Sciatic nerve (tissue), 2 donors: ENCODE measurements around the gene SCGB3A1. TPM values are rescaled to one million over a fixed set of nuclear protein-coding genes. Genes with fewer than 3 reads are reported as not detected.
A peak's percentile ranks its signal among the peaks of the same experiment; 100 is the strongest.

ENCODE experiments used
- ATAC-seq: fragments of 200-7000 bp; cut with Tn5 transposase; one replicate; pipeline ENCODE4 v1.9.1; 2020; ENCODE audit warnings: mild to moderate bottlenecking, moderate library complexity
- DNase-seq: peaks from one replicate; pipeline ENCODE4 v3.0.0-alpha.2; 2020; ENCODE audit warnings: low spot score
- intact Hi-C: fragments of 100-400 bp; cut with DNase I; formaldehyde crosslinking; loops from one replicate; pipeline ENCODE4 v1.14.2; 2022
- total RNA-seq: library from RNA; stranded (reverse); fragmentation: NEBNext Ultra II Directional; extraction: Animal tissue kit (Norgen Biotek cat#: 25700); gene quantifications from one replicate; pipeline ENCODE4 v1.2.1, GENCODE V29; 2021
- donor health status: DM: no; HTN: no; CAD: no.
- donor health status: DM: no; HTN: no; CAD: no.

Gene SCGB3A1
- total RNA-seq, 1 donor from 2014 or later = not detected

DNA sequence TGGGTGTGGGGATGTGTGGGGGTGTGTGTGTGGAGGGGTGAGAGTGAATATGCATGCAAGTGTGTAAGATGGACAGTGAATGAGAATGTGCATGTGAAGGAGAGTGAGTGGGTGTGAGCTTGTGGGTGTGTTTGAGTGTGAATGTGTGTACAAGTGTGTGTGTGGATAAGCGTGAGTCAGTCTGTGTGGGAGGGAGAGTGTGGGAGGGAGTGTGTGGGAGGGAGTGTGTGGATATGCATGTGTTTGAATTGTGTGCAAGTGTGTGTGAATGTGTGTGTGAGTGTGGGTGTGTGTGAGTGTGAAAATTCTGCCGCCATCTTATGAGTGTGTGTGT, 3.7 kb upstream of the SCGB3A1 start:
- no peak for DNase-seq
- intact Hi-C loops = no loop called here
- ATAC-seq = no peak

DNA sequence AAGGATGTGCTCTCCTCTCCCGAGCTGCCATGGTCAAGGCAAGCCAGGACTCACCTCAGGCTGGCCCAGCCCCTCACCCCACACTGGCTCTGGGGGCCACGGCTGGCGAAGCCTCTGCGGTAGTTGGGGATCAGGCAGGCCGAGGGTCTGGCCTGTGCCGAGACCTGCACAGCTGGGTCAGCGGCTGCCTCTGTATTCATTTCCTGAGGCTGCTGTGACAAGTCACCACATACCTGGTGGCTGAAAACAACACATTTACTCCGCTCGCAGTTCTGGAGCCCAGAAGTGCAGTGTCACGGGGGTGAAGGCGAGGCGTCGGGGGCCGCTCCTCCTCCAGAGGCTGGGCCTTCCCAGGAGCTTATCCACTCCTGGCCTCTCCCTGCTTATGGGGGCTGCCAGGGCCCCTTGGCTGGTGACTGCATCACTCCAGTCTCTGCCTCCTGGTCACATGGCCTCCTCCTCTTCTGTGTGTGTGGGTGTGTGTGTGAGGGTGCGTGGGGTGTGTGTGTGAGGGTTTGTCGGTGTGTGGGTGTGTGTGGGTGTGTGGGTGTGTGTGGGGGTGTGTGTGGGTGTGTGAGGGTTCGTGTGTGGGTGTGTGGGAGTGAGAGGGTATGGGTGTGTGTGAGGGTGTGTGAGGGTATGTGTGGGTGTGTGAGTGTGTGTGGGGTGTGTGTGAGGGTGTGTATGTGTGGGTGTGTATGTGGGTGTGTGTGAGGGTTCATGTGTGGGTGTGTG, 3.2 kb upstream of the SCGB3A1 start:
- DNase-seq = peak; percentile 32
- intact Hi-C loops = no loop called here
- ATAC-seq = no peak

DNA sequence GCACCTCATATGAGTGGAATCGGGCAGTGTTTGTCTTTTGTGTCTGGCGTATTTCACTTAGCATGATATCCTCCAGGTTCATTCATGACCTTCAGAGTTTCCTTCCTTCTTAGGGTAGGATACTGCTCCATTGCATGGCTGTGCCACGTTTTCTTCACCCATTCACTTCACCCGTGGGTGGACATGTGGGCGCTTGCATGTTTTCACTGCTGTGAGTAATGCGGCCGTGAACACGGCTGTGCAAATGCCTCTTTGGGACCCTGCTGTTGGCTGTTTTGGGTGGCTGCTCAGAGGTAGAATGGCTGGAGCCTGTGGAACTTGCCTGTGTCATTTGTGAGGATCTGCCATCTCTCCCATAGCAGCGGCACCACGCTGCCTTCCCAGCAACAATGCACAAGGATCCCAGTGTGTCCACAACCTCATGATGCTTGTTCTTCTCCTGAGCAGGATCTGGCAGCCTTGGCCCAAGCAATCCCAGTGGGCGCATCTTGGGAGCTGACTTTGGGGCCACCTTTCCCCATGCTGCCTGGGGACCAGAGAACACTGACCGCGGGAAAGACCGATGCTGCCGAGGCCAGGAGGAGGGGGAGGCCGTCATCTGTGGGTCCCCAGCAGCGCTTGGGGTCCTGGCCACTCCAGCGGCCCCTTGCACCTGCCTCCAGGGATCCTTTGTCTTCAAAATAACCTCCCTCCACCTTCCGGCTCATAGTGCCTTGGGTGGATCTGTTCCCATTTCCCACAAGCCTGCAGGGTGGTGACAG, 2.3 kb upstream of the SCGB3A1 start:
- intact Hi-C loops = no loop called here
- peak; percentile 21 for DNase-seq
- ATAC-seq = no peak

DNA sequence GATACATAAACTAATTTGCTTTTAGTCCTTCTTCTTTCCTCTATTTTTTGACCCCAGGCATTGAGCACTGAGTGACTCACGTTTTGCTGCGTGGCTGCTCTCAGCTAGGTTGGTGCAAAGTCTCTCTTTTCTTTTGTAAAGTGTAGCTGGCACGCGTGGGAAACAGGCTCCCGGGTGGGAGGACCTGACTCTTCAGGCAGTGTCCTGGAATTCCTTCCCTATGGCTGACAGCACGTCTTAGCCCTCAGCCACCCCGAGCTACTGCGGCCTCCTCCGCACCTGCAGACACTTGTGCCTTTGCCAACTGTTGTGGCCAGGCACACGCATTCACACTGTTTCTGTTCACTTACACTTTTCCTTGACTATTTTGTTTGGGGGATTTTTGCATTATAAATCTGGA, 877 bp upstream of the SCGB3A1 start:
- intact Hi-C loops = no loop called here
- no peak for ATAC-seq
- DNase-seq = peak; percentile 36

DNA sequence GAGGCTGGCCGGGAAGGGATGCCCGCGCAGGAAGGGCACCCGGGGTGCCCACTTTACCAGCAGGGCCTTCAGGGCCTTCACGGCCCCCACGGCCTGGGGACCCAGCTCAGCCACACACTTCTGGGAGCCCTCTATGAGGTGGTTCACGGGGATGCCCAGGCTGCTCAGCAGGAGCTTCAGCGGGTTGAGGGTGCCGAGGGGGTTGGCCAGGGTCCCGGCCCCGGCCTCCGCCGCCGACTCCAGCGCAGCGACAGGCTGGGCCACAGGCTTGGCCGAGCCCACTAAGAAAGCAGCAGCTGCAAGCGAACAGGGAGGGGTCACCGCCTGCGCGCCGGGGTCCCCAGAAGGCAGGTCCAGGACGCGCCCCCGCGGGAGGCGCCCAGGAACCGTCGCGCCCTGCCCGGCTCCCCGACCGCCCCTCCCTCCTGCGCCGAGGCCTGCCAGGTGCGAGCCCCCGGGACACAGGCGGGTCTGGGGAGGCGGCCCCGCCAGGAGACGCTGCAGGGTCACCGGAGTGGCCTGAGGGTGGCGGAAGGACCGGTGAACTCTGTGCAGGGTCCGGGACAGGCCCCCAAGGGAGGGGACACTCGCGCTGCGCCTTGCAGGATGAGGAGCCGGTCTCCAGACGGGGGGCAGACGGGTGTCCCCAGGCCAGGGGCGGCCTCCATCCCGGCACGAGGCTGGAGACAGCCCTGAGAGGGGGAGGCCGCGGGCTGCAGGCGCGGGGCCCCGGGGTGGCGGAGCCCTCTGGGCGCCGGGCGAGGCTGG, 572 bp downstream of the SCGB3A1 start:
- no peak for ATAC-seq
- DNase-seq = peak; percentile 41
- intact Hi-C loops = no loop called here

DNA sequence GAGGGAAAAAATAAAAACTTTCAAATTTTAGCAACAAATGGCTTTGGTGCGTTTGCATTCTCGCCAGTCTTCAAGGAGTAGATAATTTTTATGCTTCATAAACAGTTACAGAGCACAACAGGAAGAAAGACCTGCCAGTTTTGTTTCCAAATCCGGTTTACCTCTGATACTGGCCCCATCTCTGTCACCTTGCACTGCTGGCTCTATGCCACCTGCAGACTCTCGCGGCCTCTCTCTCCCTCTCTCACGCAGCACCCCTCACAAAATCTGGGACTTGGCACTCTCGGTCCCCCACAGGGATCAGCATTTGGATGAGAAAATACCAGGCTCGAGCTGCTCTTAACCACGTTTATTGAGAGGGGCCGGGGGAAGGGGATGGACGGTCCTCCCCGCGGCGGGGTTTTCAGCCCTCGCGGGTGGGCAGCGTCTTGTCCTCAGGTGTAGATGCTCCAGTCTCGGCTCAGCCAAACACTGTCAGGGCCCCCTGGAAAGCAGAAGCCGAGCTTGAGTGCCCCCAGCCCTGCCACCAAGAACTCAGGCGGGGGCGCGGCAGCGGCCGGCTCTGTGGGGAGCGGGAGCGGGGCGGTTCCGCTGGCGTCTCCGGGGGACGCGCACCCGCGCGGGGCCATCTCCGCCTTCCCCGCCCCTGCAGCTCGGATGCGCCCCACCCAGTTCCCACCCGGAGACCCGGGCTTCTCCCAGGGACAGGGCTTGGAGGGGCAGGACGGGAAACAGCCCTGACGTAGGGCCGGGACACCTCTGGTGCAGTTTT, 1.3 kb downstream of the SCGB3A1 start:
- DNase-seq (peak; percentile 26), ATAC-seq (no peak)
- intact Hi-C loops = no loop called here

DNA sequence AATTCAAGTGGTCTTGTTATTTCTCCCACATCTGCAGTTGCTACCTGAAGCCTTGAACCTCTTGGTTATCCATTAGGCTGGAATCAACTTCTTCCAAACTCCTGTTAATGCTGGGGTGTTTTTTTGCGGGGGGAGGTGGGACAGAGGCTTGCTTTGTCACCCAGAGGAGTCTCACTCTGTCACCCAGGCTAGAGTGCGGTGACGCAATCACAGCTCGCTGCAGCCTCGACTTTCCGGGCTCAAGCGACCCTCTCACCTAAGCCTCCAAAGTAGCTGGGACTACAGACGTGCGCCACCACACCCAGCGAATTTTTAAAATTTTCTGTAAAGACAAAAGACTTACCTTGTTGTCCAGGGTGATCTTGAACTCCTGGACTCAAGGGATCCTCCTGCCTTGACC, 4.4 kb downstream of the SCGB3A1 start:
- DNase-seq = no peak
- no peak for ATAC-seq
- intact Hi-C loops = no loop called here

DNA sequence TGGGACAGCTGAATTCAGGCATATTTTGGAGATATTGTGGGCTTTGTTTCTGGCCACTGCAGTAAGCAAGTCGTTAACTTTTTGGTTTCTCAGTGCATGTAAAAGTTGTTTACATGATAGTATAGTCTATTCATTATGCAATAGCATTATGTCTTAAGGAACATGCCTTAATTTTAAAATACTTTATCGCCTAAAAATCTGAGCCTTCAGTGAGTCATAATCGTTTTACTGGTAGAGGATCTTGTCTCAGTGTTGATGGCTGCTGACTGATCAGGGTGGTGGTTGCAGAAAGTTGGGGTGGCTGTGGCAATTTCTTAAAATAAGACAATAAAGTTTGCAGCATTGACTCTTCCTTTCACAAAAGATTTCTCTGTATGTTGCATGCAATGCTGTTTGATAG, 5.1 kb downstream of the SCGB3A1 start:
- intact Hi-C loops = no loop called here
- no peak for DNase-seq

DNA sequence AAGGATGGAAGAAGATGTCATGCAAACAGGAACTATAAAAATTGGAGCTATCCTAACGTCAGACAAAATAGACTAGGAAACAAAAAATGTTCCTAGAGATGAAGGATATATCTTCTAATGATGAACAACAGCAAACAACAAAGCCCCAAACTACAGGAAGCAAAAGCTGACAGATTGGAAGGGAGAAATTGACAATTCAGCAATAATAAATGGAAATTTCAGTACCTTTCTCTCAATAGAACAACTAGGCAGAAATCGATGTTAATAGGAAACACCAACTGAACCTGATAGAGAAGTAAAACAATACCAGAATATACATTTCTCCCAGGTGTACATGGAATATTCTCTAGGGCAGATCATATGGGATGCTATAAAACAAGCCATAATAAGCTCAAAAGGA, 7.6 kb downstream of the SCGB3A1 start:
- intact Hi-C loops = no loop called here
- DNase-seq (no peak), ATAC-seq (no peak)

More for the DNA sequence above, 5.1 kb downstream of the SCGB3A1 start:
- no peak for ATAC-seq

DNA sequence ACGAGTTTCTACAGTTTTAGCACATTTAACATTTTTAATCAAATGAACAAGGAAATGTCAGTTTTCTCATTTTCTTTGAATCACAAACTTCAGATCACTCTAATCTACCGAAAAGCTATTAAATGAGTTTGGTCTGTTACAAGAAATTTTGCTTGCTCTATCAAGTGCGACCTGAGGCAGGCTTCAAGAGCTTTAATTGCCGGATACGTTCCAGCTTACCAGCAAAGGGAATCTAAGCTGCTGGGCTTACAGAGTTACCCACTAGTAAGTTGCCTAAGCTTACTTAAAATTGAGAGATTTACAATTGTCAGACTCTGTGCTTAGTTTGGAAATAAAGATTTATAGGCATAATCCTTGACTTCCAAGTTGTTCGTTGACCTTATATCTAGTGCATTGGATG, 10.6 kb downstream of the SCGB3A1 start:
- intact Hi-C loops = no loop called here
- no peak for DNase-seq
- ATAC-seq = no peak

DNA sequence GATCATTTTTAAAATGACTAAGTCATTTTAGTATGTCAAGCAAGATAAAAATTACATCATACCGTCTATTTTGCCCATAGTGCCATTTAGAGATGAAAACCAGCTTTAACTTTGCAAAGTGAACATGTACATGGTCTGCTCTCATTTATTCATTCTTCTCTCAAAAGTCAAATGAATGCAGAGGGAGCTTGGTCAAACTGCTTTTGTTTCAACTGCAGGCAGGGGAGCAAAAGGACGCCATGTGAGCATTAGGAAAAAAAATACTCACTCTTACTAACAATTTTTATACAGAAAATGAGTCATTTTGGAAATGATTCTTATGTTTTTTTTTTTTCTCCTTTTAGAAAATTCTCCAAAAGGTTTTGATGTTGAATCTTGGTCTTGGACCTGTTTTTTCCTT, 15.7 kb downstream of the SCGB3A1 start:
- intact Hi-C loops = no loop called here
- no peak for ATAC-seq

DNA sequence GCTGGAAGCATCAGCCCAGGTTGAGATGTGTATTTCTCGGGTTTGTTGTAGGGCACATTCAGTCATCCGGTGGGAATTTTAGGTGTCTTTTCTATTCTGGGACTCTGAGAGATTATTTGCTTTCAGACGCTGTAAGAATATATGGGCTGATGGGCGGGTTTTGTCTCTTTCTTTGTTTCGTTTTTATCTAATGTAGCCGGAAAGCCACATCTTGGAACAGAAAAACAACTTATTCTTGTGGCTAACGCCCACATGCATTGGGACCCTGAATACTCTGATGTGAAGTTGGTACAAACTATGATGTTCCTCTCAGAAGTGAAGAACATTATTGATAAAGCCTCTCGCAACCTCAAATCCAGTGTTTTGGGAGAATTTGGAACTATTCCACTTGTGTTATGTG, 22.4 kb downstream of the SCGB3A1 start:
- intact Hi-C loops = no loop called here
- DNase-seq (no peak), ATAC-seq (no peak)

More for the DNA sequence above, 15.7 kb downstream of the SCGB3A1 start:
- no peak for DNase-seq

DNA sequence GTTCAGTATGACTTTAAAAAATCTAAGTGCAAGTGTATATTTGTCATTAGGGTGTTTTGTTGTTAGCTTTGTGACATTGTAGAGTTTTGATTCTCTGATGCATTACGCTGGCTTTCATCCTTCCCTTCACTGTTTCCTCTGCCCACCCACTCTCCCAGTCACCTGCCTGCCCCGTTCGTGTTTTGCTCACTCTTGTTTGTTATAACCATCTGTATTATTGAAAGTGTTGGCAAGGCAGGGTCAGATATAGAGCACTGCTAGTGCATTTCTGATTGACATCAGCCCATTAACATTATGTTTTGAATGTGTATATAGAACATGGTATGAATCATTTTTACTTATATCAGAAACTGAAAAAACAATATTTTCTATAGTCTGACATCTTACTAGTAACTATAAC, 27.3 kb downstream of the SCGB3A1 start:
- no peak for DNase-seq
- ATAC-seq = no peak
- intact Hi-C loops = no loop called here

DNA sequence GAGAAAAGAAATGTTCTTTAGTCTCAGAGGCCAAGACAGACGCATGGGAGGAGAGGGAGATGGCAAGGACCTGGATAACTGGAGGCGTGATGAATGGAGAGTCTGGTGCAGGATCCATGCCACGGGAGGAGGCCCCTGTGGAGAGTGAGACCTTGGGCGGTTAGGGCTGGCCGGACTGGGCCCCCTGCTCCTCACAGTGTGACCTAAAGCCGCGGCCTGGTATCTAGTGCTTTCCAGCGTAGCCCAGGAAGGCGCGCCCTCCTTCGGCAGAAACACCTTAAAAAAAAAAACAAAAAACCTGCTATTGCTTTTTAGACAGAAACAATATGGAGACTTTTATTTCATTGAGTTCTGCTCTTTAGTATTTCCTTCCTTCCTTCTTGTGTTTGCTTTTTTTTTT, 33.1 kb downstream of the SCGB3A1 start:
- ATAC-seq = no peak
- no peak for DNase-seq
- intact Hi-C loops = no loop called here

DNA sequence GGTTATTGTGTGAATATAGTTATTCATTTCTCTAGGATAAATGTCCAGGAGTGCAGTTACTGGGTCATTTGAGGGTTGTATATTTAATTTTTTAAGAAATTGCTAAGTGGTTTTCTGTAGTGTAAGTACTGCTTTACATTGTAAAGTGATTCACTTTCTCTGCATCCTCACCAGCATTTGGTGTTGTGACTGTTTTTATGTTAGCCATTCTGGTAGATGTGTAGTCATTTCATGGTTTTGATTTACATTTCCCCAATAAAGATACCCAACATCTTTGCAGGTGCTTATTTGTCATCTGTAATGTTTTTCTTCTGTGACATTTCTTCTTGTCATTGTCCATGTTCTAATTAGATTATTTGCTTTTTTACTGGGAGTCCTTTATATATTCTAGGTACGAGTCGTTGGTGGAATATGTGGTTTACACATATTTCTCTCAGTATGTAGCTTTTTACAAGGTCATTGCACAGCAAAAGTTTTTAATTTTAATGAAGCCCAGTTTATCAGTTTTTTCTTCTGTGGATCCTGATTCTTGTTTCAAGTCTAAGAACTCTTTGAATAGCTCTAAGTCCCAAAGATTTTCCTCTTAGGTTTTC, 34.0 kb downstream of the SCGB3A1 start:
- ATAC-seq (no peak), DNase-seq (no peak)
- intact Hi-C loops = no loop called here

DNA sequence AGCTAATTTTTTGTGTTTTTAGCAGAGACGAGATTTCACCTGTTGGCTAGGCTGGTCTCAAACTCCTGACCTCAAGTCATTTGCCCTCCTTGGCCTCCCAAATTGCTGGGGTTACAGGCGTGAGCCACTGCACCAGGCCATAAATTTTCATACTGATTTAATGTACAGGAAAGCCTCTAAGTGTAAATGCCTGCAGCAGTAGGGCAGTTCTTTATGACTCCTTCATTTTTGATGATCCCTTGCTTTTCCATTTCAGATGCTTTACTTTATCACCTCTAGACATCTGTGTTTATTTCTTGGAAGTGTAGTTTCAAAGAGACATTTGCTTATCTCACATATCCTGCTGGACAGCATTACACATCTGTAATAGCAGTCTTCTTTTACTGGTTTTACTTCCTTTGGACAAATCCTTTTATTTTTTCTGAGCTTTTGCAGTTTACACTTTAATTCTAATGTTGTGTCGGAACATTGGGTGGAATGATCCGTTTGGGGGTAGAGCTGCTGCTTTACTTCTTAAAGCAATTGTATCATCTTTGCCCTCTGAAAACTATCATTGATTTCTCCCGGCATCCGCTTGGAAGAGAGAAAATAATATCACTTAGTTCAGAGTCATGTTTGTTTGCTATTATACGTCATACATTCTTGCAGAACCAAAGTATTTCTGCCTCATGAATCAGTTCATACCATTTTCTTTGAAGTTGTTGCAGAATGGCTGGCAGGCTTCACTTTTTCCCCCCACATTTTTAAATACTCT, 36.0 kb downstream of the SCGB3A1 start:
- intact Hi-C loops = no loop called here
- no peak for ATAC-seq
- DNase-seq = no peak

DNA sequence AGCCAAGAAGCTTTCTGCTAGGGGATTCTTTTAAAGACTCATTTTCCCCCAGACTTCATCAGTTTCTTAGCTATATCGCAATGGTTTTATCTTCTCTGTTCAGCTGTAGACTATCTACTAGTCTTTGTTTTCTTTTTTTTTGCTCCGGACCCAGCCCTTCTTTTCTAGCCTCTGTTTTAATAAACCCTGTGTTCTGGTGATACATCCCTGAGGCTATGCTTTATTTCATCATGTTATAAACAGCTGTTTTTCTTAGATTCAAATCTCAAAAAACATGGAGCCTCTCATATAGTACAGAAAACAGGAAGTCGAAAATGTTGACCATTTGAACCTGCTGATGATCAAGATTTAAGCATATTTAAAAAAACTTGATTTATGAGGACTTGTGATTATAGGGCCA, 37.8 kb downstream of the SCGB3A1 start:
- no peak for DNase-seq
- ATAC-seq = no peak
- intact Hi-C loops = no loop called here

DNA sequence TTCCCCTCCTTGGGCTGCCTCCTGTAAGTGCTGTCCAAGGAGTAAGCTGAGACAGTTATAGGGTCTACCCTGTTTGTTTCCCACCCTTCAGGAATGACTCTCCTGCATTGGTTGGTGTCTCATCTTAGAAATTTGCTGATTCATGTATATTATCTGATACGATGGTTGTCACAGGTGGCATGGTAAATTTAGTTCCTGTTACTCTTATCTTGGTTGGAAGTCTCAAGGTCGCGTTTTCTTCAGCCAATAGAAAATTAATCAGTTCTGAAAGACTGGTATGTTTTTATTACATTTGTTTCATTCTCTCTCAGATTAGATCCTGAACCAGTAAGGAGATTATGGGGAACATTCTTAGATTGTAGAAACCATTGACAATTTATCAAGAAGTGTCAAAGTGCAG, 42.7 kb downstream of the SCGB3A1 start:
- no peak for DNase-seq
- no peak for ATAC-seq
- intact Hi-C loops = no loop called here
